Sciatic nerve (tissue), 2 donors: ENCODE data around the gene GPR26. TPM values are rescaled to one million over a fixed set of nuclear protein-coding genes. Genes with fewer than 3 reads are reported as not detected.

ENCODE experiments used
- ATAC-seq: fragments of 200-7000 bp; cut with Tn5 transposase; one replicate; pipeline ENCODE4 v1.9.1; 2020; ENCODE audit warnings: mild to moderate bottlenecking, moderate library complexity
- DNase-seq: peaks from one replicate; pipeline ENCODE4 v3.0.0-alpha.2; 2020; ENCODE audit warnings: low spot score
- intact Hi-C: fragments of 100-400 bp; cut with DNase I; formaldehyde crosslinking; loops from one replicate; pipeline ENCODE4 v1.14.2; 2022
- total RNA-seq: library from RNA; stranded (reverse); fragmentation: NEBNext Ultra II Directional; extraction: Animal tissue kit (Norgen Biotek cat#: 25700); gene quantifications from one replicate; pipeline ENCODE4 v1.2.1, GENCODE V29; 2021
- donor health status: DM: no; HTN: no; CAD: no.
- donor health status: DM: no; HTN: no; CAD: no.

The GPR26 gene
- total RNA-seq, 1 donor from 2014 or later: not detected

GRCh38 chr10:123743441-123744223 is 77.5 kb downstream of the GPR26 start:
- intact Hi-C loops: no loop called here
- DNase-seq (no peak), ATAC-seq (no peak)

GRCh38 chr10:123744224-123744536 is 78.0 kb downstream of the GPR26 start:
- DNase-seq (no peak), ATAC-seq (no peak)
- intact Hi-C loops: no loop called here

Other genes starting within 250 kb of the GPR26 start
- gene CPXM2, start 225.5 kb downstream of the GPR26 start, total RNA-seq: 81.6 TPM